Skeletal muscle cell (primary cell): ENCODE results near the gene FAM13B.
"Not testable (repeated sequence)": the region's sequence is repeated elsewhere in the genome, so short reads cannot be mapped to it uniquely, and the experiment has no call there.

ENCODE experiments used
- DNase-seq: peaks from one replicate; pipeline ENCODE4 v3.0.0-alpha.2; 2010; ENCODE audit warnings: low read depth
- H3K4me3 ChIP-seq: 2 replicates; pipeline ENCODE4 v1.5.1; 2011; ENCODE audit warnings: low read depth, mild to moderate bottlenecking, control low read depth, low read length, moderate library complexity

The FAM13B gene

GRCh38 chr5:138032572-138033385 lies at the start of gene FAM13B:
FAM13B (minus strand) TSS chr5:138033079; CDS start chr5:138019111, 13,968 bp downstream.
- DNase-seq: peak; percentile 16

GRCh38 chr5:138082033-138082432 lies 49.2 kb upstream of the FAM13B start:
- H3K4me3 ChIP-seq: no peak overlapping the region
- no peak for DNase-seq

More at GRCh38 chr5:138032572-138033385, at the start of gene FAM13B:
- H3K4me3 ChIP-seq: peak within 1 kb of the TSS; percentile 95

- no peak overlapping the region for H3K4me3 ChIP-seq
- DNase-seq: no peak
Measured at GRCh38 chr5:138078006-138078643, 45.2 kb upstream of the FAM13B start.

GRCh38 chr5:138077064-138077696 lies 44.3 kb upstream of the FAM13B start:
- DNase-seq: peak; percentile 9
- H3K4me3 ChIP-seq: no peak overlapping the region

- not testable (repeated sequence) for DNase-seq, H3K4me3 ChIP-seq
Measured at GRCh38 chr5:138070026-138070425, 37.1 kb upstream of the FAM13B start.

GRCh38 chr5:138068742-138069600 lies 36.1 kb upstream of the FAM13B start:
- no peak overlapping the region for H3K4me3 ChIP-seq
- peak; percentile 26 for DNase-seq

GRCh38 chr5:138067945-138068344 lies 35.1 kb upstream of the FAM13B start:
- no peak for DNase-seq
- no peak overlapping the region for H3K4me3 ChIP-seq

- H3K4me3 ChIP-seq: no peak overlapping the region
- no peak for DNase-seq
Measured at GRCh38 chr5:138065102-138065501, 32.2 kb upstream of the FAM13B start.

GRCh38 chr5:138064526-138064925 lies 31.6 kb upstream of the FAM13B start:
- H3K4me3 ChIP-seq: no peak overlapping the region
- peak; percentile 2 for DNase-seq

- no peak overlapping the region for H3K4me3 ChIP-seq
- no peak for DNase-seq
Measured at GRCh38 chr5:138054847-138055558, 22.1 kb upstream of the FAM13B start.

GRCh38 chr5:138054206-138054605 lies 21.3 kb upstream of the FAM13B start:
- no peak for DNase-seq
- H3K4me3 ChIP-seq: no peak overlapping the region

- H3K4me3 ChIP-seq: no peak overlapping the region
- DNase-seq: no peak
Measured at GRCh38 chr5:138053554-138053953, 20.7 kb upstream of the FAM13B start.

GRCh38 chr5:138052718-138053117 lies 19.8 kb upstream of the FAM13B start:
- H3K4me3 ChIP-seq, DNase-seq: not testable (repeated sequence)

GRCh38 chr5:138051441-138052296 lies 18.8 kb upstream of the FAM13B start:
- no peak for DNase-seq
- H3K4me3 ChIP-seq: no peak overlapping the region

- not testable (repeated sequence) for DNase-seq, H3K4me3 ChIP-seq
Measured at GRCh38 chr5:138045283-138045682, 12.4 kb upstream of the FAM13B start.

GRCh38 chr5:138038826-138039225 lies 5.9 kb upstream of the FAM13B start:
- H3K4me3 ChIP-seq: no peak overlapping the region
- DNase-seq: no peak

GRCh38 chr5:138037907-138038633 lies 5.2 kb upstream of the FAM13B start:
- no peak overlapping the region for H3K4me3 ChIP-seq
- no peak for DNase-seq
